Endothelial cell of umbilical vein (primary cell): Measurements from ENCODE around the gene KAZALD1. TPM values are rescaled to one million over a fixed set of nuclear protein-coding genes. Genes with fewer than 3 reads are reported as not detected.
A peak's percentile ranks its signal among the peaks of the same experiment; 100 is the strongest.

Experiments used
- BruUV-seq: library from RNA; stranded (reverse); fragments of 400-500 nt; replicated peaks from 2 replicates; lab custom pipeline; 2021; lab: Mats Ljungman, UMichigan
- CTCF ChIA-PET: fragments of 300-600, 350-600 bp; sonication (Branson Sonifier 250); formaldehyde crosslinking; loops from one replicate; lab custom pipeline; 2021; ENCODE audit warnings: antibody characterized with exemption, inconsistent platforms; lab: Charles Lee
- POLR2A ChIA-PET: fragments of 300-600, 350-600 bp; sonication (Branson Sonifier 250); formaldehyde crosslinking; loops from one replicate; lab custom pipeline; 2021; ENCODE audit warnings: antibody characterized with exemption, inconsistent platforms; lab: Charles Lee
- DNase-seq: peaks from one replicate; pipeline ENCODE4 v3.0.0-alpha.2; 2011; ENCODE audit warnings: low read depth, low spot score
- FAIRE-seq: peaks from 2 replicates; lab custom pipeline; 2011; peaks lifted over from hg19 to GRCh38; lab: Jason Lieb, UNC
- H2AFZ ChIP-seq: 2 replicates; pipeline ENCODE4 v1.6.0; 2012; ENCODE audit warnings: low read depth, low read length, control low read depth, inconsistent platforms
- H3K27ac ChIP-seq: 2 replicates; pipeline ENCODE4 v1.5.1; 2011; ENCODE audit warnings: low read depth, mild to moderate bottlenecking, control low read depth, low read length, moderate library complexity; ENCODE audit not compliant: insufficient read depth
- H3K27me3 ChIP-seq, 2 experiments: 2 replicates each; pipeline versions ENCODE4 v1.6.0 to v1.6.1; 2011; ENCODE audit warnings: low read length in 2 of 2, mixed read lengths in 1 of 2; ENCODE audit not compliant: control insufficient read depth in 2 of 2, insufficient read depth in 2 of 2
- H3K36me3 ChIP-seq, 2 experiments: 2 replicates in 1 of 2; 3 replicates in 1 of 2; pipeline ENCODE4 v1.5.1; 2011; ENCODE audit warnings: low read length in 2 of 2, mild to moderate bottlenecking in 1 of 2, moderate library complexity in 1 of 2; ENCODE audit not compliant: control insufficient read depth in 2 of 2, insufficient read depth in 2 of 2; ENCODE audit errors: extremely low read depth in 1 of 2
- H3K4me1 ChIP-seq: 3 replicates; pipeline ENCODE4 v1.5.1; 2011; ENCODE audit warnings: mild to moderate bottlenecking, low read length; ENCODE audit not compliant: control insufficient read depth, insufficient read depth; ENCODE audit errors: extremely low read depth
- H3K4me2 ChIP-seq: 2 replicates; pipeline ENCODE4 v1.6.1; 2011; ENCODE audit warnings: low read length, control low read depth, mixed read lengths; ENCODE audit not compliant: insufficient read depth
- H3K4me3 ChIP-seq, 3 experiments: fragments of 200-600 bp in 1 of 3; sonication (generic), shearing (Covaris generic) in 1 of 3; replicated peaks in 1 of 3; 2 replicates each; pipeline ENCODE4 v1.5.1; 2011 to 2016; ENCODE audit warnings: control low read depth in 3 of 3, low read length in 3 of 3, mild to moderate bottlenecking in 2 of 3, inconsistent platforms in 1 of 3, low read depth in 1 of 3, moderate library complexity in 1 of 3; ENCODE audit not compliant: insufficient read depth in 1 of 3
- H3K79me2 ChIP-seq: 2 replicates; pipeline ENCODE4 v1.6.0; 2012; ENCODE audit warnings: low read length, inconsistent platforms; ENCODE audit not compliant: control insufficient read depth, insufficient read depth
- H3K9ac ChIP-seq: replicated peaks from 2 replicates; pipeline ENCODE3; 2011; ENCODE audit warnings: low read length, control low read depth; ENCODE audit not compliant: insufficient read depth; ENCODE audit errors: extremely low read depth
- H3K9me1 ChIP-seq: replicated peaks from 3 replicates; pipeline ENCODE4 v1.6.0; 2011; ENCODE audit warnings: mild to moderate bottlenecking, low read length; ENCODE audit not compliant: control insufficient read depth, insufficient read depth; ENCODE audit errors: extremely low read depth
- H3K9me3 ChIP-seq: replicated peaks from 2 replicates; pipeline ENCODE4 v1.5.1; 2012; ENCODE audit warnings: low read length, inconsistent platforms; ENCODE audit not compliant: control insufficient read depth, insufficient read depth
- H4K20me1 ChIP-seq: replicated peaks from 2 replicates; pipeline ENCODE3; 2011; ENCODE audit warnings: mild to moderate bottlenecking, low read length; ENCODE audit not compliant: control insufficient read depth, insufficient read depth; ENCODE audit errors: extremely low read depth
- CTCF ChIP-seq, 2 donors: IDR thresholded peaks; 1 replicate in 1 of 2; 2 replicates in 1 of 2; pipeline ENCODE4 v1.5.1; 2011; ENCODE audit warnings: low read length in 2 of 2, mild to moderate bottlenecking in 2 of 2, moderate library complexity in 2 of 2, control low read depth in 1 of 2, inconsistent platforms in 1 of 2, low read depth in 1 of 2; ENCODE audit not compliant: insufficient read depth in 1 of 2; ENCODE audit errors: extremely low read depth in 1 of 2
- EZH2 ChIP-seq: IDR thresholded peaks from 2 replicates; pipeline ENCODE4 v1.6.1; 2012; ENCODE audit warnings: borderline replicate concordance, low read depth, mild to moderate bottlenecking, moderate library complexity, low read length, inconsistent platforms; ENCODE audit not compliant: severe bottlenecking
- FOS ChIP-seq: IDR thresholded peaks from 2 replicates; pipeline ENCODE4 v1.6.1; 2011; ENCODE audit warnings: mild to moderate bottlenecking, low read length, moderate library complexity, borderline replicate concordance; ENCODE audit not compliant: insufficient read depth
- JUN ChIP-seq: IDR thresholded peaks from 2 replicates; pipeline ENCODE4 v1.6.1; 2011; ENCODE audit warnings: borderline replicate concordance, low read depth; ENCODE audit not compliant: insufficient read length, insufficient read depth
- MAX ChIP-seq: IDR thresholded peaks from 2 replicates; pipeline ENCODE4 v1.6.1; 2011; ENCODE audit not compliant: insufficient read depth, insufficient read length
- MYC ChIP-seq: IDR thresholded peaks from one replicate; pipeline ENCODE4 v1.6.1; 2011; ENCODE audit warnings: mild to moderate bottlenecking, low read depth, low read length
- POLR2AphosphoS5 ChIP-seq: IDR thresholded peaks from 2 replicates; pipeline ENCODE4 v1.6.1; 2012; ENCODE audit warnings: low read depth, mild to moderate bottlenecking, control low read depth, low read length, moderate library complexity; ENCODE audit not compliant: insufficient read depth
- dilution Hi-C: fragments of 300-500 bp; cut with MboI; formaldehyde crosslinking; loops from one replicate; pipeline ENCODE4 v1.15.0; 2019; ENCODE audit warnings: low sequenced_read_pairs; ENCODE audit not compliant: extremely low pct_ligation_motif_present
- intact Hi-C: fragments of 100-400 bp; cut with micrococcal nuclease; formaldehyde crosslinking; loops from one replicate; pipeline ENCODE4 v1.10.0; 2022
- polyA plus RNA-seq, 4 experiments: library from polyadenylated mRNA; depleted of rRNA in 3 of 4; stranded (reverse) in 3 of 4; unstranded in 1 of 4; fragments of >200 nt; gene quantifications; 2 replicates each; pipeline versions ENCODE4 v1.2.1 to v1.2.3, GENCODE V29; 2011 to 2012; ENCODE audit warnings: missing spikeins in 1 of 4
- total RNA-seq: library from RNA; stranded (reverse); gene quantifications from 2 replicates; pipeline ENCODE4 v1.2.3, GENCODE V29; 2021

KAZALD1 gene
- total and polyA plus RNA-seq, 2 donors (not counting 3 experiments of a cell fraction or from before 2014, with no cell fraction given): 3.0 to 3.3 TPM

GRCh38 chr10:101066146-101066895 lies 4.5 kb downstream of the KAZALD1 start:
- H3K4me2 ChIP-seq: peak overlapping the region; percentile 71
- H3K9ac ChIP-seq: no peak overlapping the region
- ChIA-PET POLR2A (no interaction called here), CTCF (interaction anchor here (0.8 to 13.1 kb wide), 11 partner anchors 9 to 76 kb away, joined by 3 to 290 read pairs (median 9); partner anchors contain the start of genes PDZD7 and SFXN3)
- no peaks in the 10 kb centered on the region for H4K20me1 ChIP-seq
- BruUV-seq: no TSS peak
- no peaks in the 10 kb centered on the region for H3K9me3 ChIP-seq
- intact Hi-C loops (loop anchor here (1.0 to 5.0 kb wide), 3 partner anchors 25 to 47 kb away; partner anchors contain the start of genes PDZD7 and SFXN3), dilution Hi-C loops (no loop called here)
- no peaks in the 10 kb centered on the region for H3K27me3 ChIP-seq
- H3K27ac ChIP-seq: no peak overlapping the region
- no peaks in the 10 kb centered on the region for H3K9me1 ChIP-seq
- DNase-seq: peak; percentile 45
- no peaks in the 10 kb centered on the region for H3K36me3 ChIP-seq
- H2AFZ ChIP-seq: peak overlapping the region; percentile 77
- H3K79me2 ChIP-seq: no peaks in the 10 kb centered on the region
- TF ChIP-seq EZH2: no peak
- TF ChIP-seq JUN: no peak
- no peak for TF ChIP-seq MYC
- TF ChIP-seq FOS: no peak
- TF ChIP-seq MAX: no peak
- TF ChIP-seq CTCF (IDR thresholded peaks at IDR 0.05; ENCODE audit: extremely low read depth in 1 of 2, insufficient read depth in 1 of 2, low read depth in 1 of 2, low read length in 2 of 2): peak; percentile 29 to 64
- no peak for TF ChIP-seq POLR2AphosphoS5
- H3K4me3 ChIP-seq: peak overlapping the region; percentile 9 to 33 (median 14)
- peak; percentile 80 for FAIRE-seq
- H3K4me1 ChIP-seq: peaks cover 39% of the 10 kb centered on the region
